Myometrial cell (primary cell): Measurements from ENCODE around the gene SEC63. TPM values are rescaled to one million over a fixed set of nuclear protein-coding genes. Genes with fewer than 3 reads are reported as not detected.

Experiments
- total RNA-seq: library from RNA; depleted of rRNA; stranded (reverse); fragments of >200 nt; gene quantifications from 2 replicates; pipeline ENCODE4 v1.2.3, GENCODE V29; 2015

Gene SEC63, protein sequence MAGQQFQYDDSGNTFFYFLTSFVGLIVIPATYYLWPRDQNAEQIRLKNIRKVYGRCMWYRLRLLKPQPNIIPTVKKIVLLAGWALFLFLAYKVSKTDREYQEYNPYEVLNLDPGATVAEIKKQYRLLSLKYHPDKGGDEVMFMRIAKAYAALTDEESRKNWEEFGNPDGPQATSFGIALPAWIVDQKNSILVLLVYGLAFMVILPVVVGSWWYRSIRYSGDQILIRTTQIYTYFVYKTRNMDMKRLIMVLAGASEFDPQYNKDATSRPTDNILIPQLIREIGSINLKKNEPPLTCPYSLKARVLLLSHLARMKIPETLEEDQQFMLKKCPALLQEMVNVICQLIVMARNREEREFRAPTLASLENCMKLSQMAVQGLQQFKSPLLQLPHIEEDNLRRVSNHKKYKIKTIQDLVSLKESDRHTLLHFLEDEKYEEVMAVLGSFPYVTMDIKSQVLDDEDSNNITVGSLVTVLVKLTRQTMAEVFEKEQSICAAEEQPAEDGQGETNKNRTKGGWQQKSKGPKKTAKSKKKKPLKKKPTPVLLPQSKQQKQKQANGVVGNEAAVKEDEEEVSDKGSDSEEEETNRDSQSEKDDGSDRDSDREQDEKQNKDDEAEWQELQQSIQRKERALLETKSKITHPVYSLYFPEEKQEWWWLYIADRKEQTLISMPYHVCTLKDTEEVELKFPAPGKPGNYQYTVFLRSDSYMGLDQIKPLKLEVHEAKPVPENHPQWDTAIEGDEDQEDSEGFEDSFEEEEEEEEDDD
- total RNA-seq, result 7.5 and 12.9 TPM in 2 replicates

GRCh38 chr6:107957909-107958688 lies at the start of gene SEC63:
Gene SEC63, minus strand, starts transcription at chr6:107958208. Its CDS starts 199 bp downstream, at chr6:107958009.

Other genes starting within 250 kb of the SEC63 start
- gene SCML4, start 133.9 kb downstream of the SEC63 start, total RNA-seq, result not detected in 2 replicates
- gene OSTM1, start 116.5 kb upstream of the SEC63 start, total RNA-seq, result 18.6 and 21.0 TPM in 2 replicates
- not detected in 2 replicates for gene NR2E1, start 207.8 kb upstream of the SEC63 start, total RNA-seq